ENCODE data around the gene AKT3. TPM values are rescaled to one million over a fixed set of nuclear protein-coding genes. Genes with fewer than 3 reads are reported as not detected.
"Not testable (repeated sequence)": the region's sequence is repeated elsewhere in the genome, so short reads cannot be mapped to it uniquely, and the experiment has no call there.

Gene AKT3
- total and polyA plus RNA-seq, 5 donors = 8.4 to 61.2 (median 47.9) TPM

GRCh38 chr1:243705585-243705984 lies 144.5 kb downstream of the AKT3 start:
- no peak for ATAC-seq
- H3K4me3 ChIP-seq (ENCODE audit: low read length) = no peak overlapping the region
- no peak for DNase-seq
- WGBS = 87% methylated on average over 4 of the region's 4 CpGs
- no peaks in the 10 kb centered on the region for H3K27me3 ChIP-seq (ENCODE audit: control insufficient read depth, insufficient read depth)
- no peaks in the 10 kb centered on the region for H3K9me3 ChIP-seq (ENCODE audit: control insufficient read depth, low read length)
- no peak overlapping the region for H3K27ac ChIP-seq (ENCODE audit: low read length)
- no peaks in the 10 kb centered on the region for H3K4me1 ChIP-seq (ENCODE audit: control insufficient read depth, insufficient read depth, low read length)
- intact Hi-C loops (cut with DNase I) = no loop called here

- Histone ChIP-seq H3K27ac (ENCODE audit: low read length) (no peak overlapping the region), H3K4me3 (ENCODE audit: low read length) (no peak overlapping the region), H3K9me3 (ENCODE audit: control insufficient read depth, low read length) (no peaks in the 10 kb centered on the region), H3K27me3 (ENCODE audit: control insufficient read depth, insufficient read depth) (no peaks in the 10 kb centered on the region), H3K4me1 (ENCODE audit: control insufficient read depth, insufficient read depth, low read length) (no peaks in the 10 kb centered on the region)
- WGBS = 99% methylated on average over 3 of the region's 3 CpGs
- ATAC-seq = no peak
- intact Hi-C loops (cut with DNase I) = no loop called here
- DNase-seq = no peak
Measured at GRCh38 chr1:243701872-243702271, 148.2 kb downstream of the AKT3 start.

GRCh38 chr1:243693800-243694199 lies 156.2 kb downstream of the AKT3 start:
- 49% methylated on average over 1 of the region's 1 CpG for WGBS
- Histone ChIP-seq H3K27ac (ENCODE audit: low read length) (no peak overlapping the region), H3K4me3 (ENCODE audit: low read length) (no peak overlapping the region), H3K27me3 (ENCODE audit: control insufficient read depth, insufficient read depth) (no peaks in the 10 kb centered on the region), H3K9me3 (ENCODE audit: control insufficient read depth, low read length) (no peaks in the 10 kb centered on the region), H3K4me1 (ENCODE audit: control insufficient read depth, insufficient read depth, low read length) (no peaks in the 10 kb centered on the region)
- intact Hi-C loops (cut with DNase I) = no loop called here
- DNase-seq (no peak), ATAC-seq (no peak)

- Histone ChIP-seq H3K27ac (ENCODE audit: low read length) (no peak overlapping the region), H3K27me3 (ENCODE audit: control insufficient read depth, insufficient read depth) (no peaks in the 10 kb centered on the region), H3K4me3 (ENCODE audit: low read length) (no peak overlapping the region), H3K4me1 (ENCODE audit: control insufficient read depth, insufficient read depth, low read length) (no peaks in the 10 kb centered on the region), H3K9me3 (ENCODE audit: control insufficient read depth, low read length) (no peaks in the 10 kb centered on the region)
- ATAC-seq = no peak
- DNase-seq = no peak
- whole genome bisulfite sequencing = 95% methylated on average over 1 of the region's 1 CpG
- intact Hi-C loops (cut with DNase I) = no loop called here
Measured at GRCh38 chr1:243686159-243686558, 163.9 kb downstream of the AKT3 start.

GRCh38 chr1:243680860-243681259 lies 169.2 kb downstream of the AKT3 start:
- ATAC-seq (no peak), DNase-seq (no peak)
- Histone ChIP-seq H3K27me3 (ENCODE audit: control insufficient read depth, insufficient read depth) (no peaks in the 10 kb centered on the region), H3K27ac (ENCODE audit: low read length) (no peak overlapping the region), H3K4me3 (ENCODE audit: low read length) (no peak overlapping the region), H3K4me1 (ENCODE audit: control insufficient read depth, insufficient read depth, low read length) (no peaks in the 10 kb centered on the region), H3K9me3 (ENCODE audit: control insufficient read depth, low read length) (no peaks in the 10 kb centered on the region)
- intact Hi-C loops (cut with DNase I) = no loop called here

- Histone ChIP-seq H3K4me3 (ENCODE audit: low read length) (no peak overlapping the region), H3K27ac (ENCODE audit: low read length) (no peak overlapping the region), H3K9me3 (ENCODE audit: control insufficient read depth, low read length) (no peaks in the 10 kb centered on the region), H3K27me3 (ENCODE audit: control insufficient read depth, insufficient read depth) (no peaks in the 10 kb centered on the region), H3K4me1 (ENCODE audit: control insufficient read depth, insufficient read depth, low read length) (no peaks in the 10 kb centered on the region)
- intact Hi-C loops (cut with DNase I) = no loop called here
- ATAC-seq = no peak
- WGBS = 91% methylated on average over 3 of the region's 3 CpGs
- DNase-seq = no peak
Measured at GRCh38 chr1:243672539-243673074, 177.4 kb downstream of the AKT3 start.

- ATAC-seq = no peak
Measured at GRCh38 chr1:243667591-243667990, 182.5 kb downstream of the AKT3 start.

GRCh38 chr1:243667133-243667532 lies 182.9 kb downstream of the AKT3 start:
- ATAC-seq (no peak), DNase-seq (no peak)
- WGBS = 92% methylated on average over 5 of the region's 5 CpGs
- intact Hi-C loops (cut with DNase I) = no loop called here
- H3K4me1 ChIP-seq (ENCODE audit: control insufficient read depth, insufficient read depth, low read length) = no peaks in the 10 kb centered on the region
- H3K27ac ChIP-seq (ENCODE audit: low read length) = no peak overlapping the region
- no peaks in the 10 kb centered on the region for H3K9me3 ChIP-seq (ENCODE audit: control insufficient read depth, low read length)
- H3K27me3 ChIP-seq (ENCODE audit: control insufficient read depth, insufficient read depth) = no peaks in the 10 kb centered on the region
- H3K4me3 ChIP-seq (ENCODE audit: low read length) = no peak overlapping the region

More at GRCh38 chr1:243667591-243667990, 182.5 kb downstream of the AKT3 start:
- Histone ChIP-seq H3K4me3 (ENCODE audit: low read length) (no peak overlapping the region), H3K9me3 (ENCODE audit: control insufficient read depth, low read length) (no peaks in the 10 kb centered on the region), H3K27me3 (ENCODE audit: control insufficient read depth, insufficient read depth) (no peaks in the 10 kb centered on the region), H3K27ac (ENCODE audit: low read length) (no peak overlapping the region), H3K4me1 (ENCODE audit: control insufficient read depth, insufficient read depth, low read length) (no peaks in the 10 kb centered on the region)
- DNase-seq = no peak
- intact Hi-C loops (cut with DNase I) = no loop called here
- 91% methylated on average over 2 of the region's 2 CpGs for WGBS

GRCh38 chr1:243663651-243664050 lies 186.4 kb downstream of the AKT3 start:
- Histone ChIP-seq H3K27ac (ENCODE audit: low read length) (no peak overlapping the region), H3K27me3 (ENCODE audit: control insufficient read depth, insufficient read depth) (no peaks in the 10 kb centered on the region), H3K9me3 (ENCODE audit: control insufficient read depth, low read length) (no peaks in the 10 kb centered on the region), H3K4me3 (ENCODE audit: low read length) (no peak overlapping the region), H3K4me1 (ENCODE audit: control insufficient read depth, insufficient read depth, low read length) (no peaks in the 10 kb centered on the region)
- WGBS = 98% methylated on average over 1 of the region's 1 CpG
- intact Hi-C loops (cut with DNase I) = no loop called here
- DNase-seq (no peak), ATAC-seq (no peak)

GRCh38 chr1:243662169-243662568 lies 187.9 kb downstream of the AKT3 start:
- H3K9me3 ChIP-seq (ENCODE audit: control insufficient read depth, low read length) = not testable (repeated sequence)

GRCh38 chr1:243658594-243659105 lies 191.4 kb downstream of the AKT3 start:
- 96% methylated on average over 4 of the region's 4 CpGs for WGBS
- Histone ChIP-seq H3K4me3 (ENCODE audit: low read length) (no peak overlapping the region), H3K9me3 (ENCODE audit: control insufficient read depth, low read length) (no peaks in the 10 kb centered on the region), H3K27ac (ENCODE audit: low read length) (no peak overlapping the region), H3K4me1 (ENCODE audit: control insufficient read depth, insufficient read depth, low read length) (no peaks in the 10 kb centered on the region), H3K27me3 (ENCODE audit: control insufficient read depth, insufficient read depth) (no peaks in the 10 kb centered on the region)
- ATAC-seq (no peak), DNase-seq (no peak)
- intact Hi-C loops (cut with DNase I) = no loop called here

More at GRCh38 chr1:243662169-243662568, 187.9 kb downstream of the AKT3 start:
- ATAC-seq; H3K27ac ChIP-seq (ENCODE audit: low read length); intact Hi-C loops (cut with DNase I); DNase-seq; H3K4me3 ChIP-seq (ENCODE audit: low read length); H3K27me3 ChIP-seq (ENCODE audit: control insufficient read depth, insufficient read depth); H3K4me1 ChIP-seq (ENCODE audit: control insufficient read depth, insufficient read depth, low read length): not testable (repeated sequence)
- WGBS = no CpG with 5 or more reads among the region's 1 CpG

- 95% methylated on average over 1 of the region's 1 CpG for WGBS
- H3K27me3 ChIP-seq (ENCODE audit: control insufficient read depth, insufficient read depth) = no peaks in the 10 kb centered on the region
- no peaks in the 10 kb centered on the region for H3K9me3 ChIP-seq (ENCODE audit: control insufficient read depth, low read length)
- H3K4me3 ChIP-seq (ENCODE audit: low read length) = no peak overlapping the region
- intact Hi-C loops (cut with DNase I) = no loop called here
- H3K27ac ChIP-seq (ENCODE audit: low read length) = no peak overlapping the region
- no peaks in the 10 kb centered on the region for H3K4me1 ChIP-seq (ENCODE audit: control insufficient read depth, insufficient read depth, low read length)
- ATAC-seq (no peak), DNase-seq (no peak)
Measured at GRCh38 chr1:243657793-243658192, 192.2 kb downstream of the AKT3 start.

Measured in right cardiac atrium (tissue), 5 donors.